GM23338 (cell line): ENCODE data around the gene MSH4.

Experiments used
- CREB1 ChIP-seq: fragments of 250-450 bp; sonication (Bioruptor Pico); IDR thresholded peaks from 2 replicates; pipeline ENCODE4 v1.5.0; 2020; ENCODE audit warnings: low read depth, mild to moderate bottlenecking, moderate library complexity
- EZH2 ChIP-seq: fragments of 200-600 bp; sonication (generic); IDR thresholded peaks from one replicate; pipeline ENCODE4 v1.8.0; 2017; ENCODE audit warnings: antibody characterized with exemption, mild to moderate bottlenecking, low read depth; ENCODE audit not compliant: unreplicated experiment
- EZH2phosphoT487 ChIP-seq: fragments of 200-600 bp; sonication (generic); IDR thresholded peaks from one replicate; pipeline ENCODE4 v1.8.1; 2018; ENCODE audit warnings: antibody characterized with exemption; ENCODE audit not compliant: unreplicated experiment
- JUNB ChIP-seq: IDR thresholded peaks from one replicate; pipeline ENCODE4 v1.6.1; 2016; ENCODE audit warnings: antibody characterized with exemption; ENCODE audit not compliant: unreplicated experiment
- NANOG ChIP-seq: IDR thresholded peaks from 2 replicates; pipeline ENCODE4 v1.6.1; 2016; ENCODE audit warnings: antibody characterized with exemption, borderline replicate concordance
- POLR2AphosphoS5 ChIP-seq: IDR thresholded peaks from 2 replicates; pipeline ENCODE4 v1.6.1; 2016; ENCODE audit warnings: antibody characterized with exemption, low read depth
- STAT1 ChIP-seq: IDR thresholded peaks from one replicate; pipeline ENCODE4 v1.6.1; 2016; ENCODE audit warnings: antibody characterized with exemption; ENCODE audit not compliant: unreplicated experiment
- ZNF114 ChIP-seq: fragments of 250-450 bp; sonication (Bioruptor Pico); IDR thresholded peaks from 2 replicates; pipeline ENCODE4 v1.5.0; 2020; ENCODE audit warnings: mild to moderate bottlenecking, moderate library complexity
- ZNF331 ChIP-seq: fragments of 250-450 bp; sonication (Bioruptor Pico); IDR thresholded peaks from 2 replicates; pipeline ENCODE4 v1.5.0; 2020; ENCODE audit warnings: low read depth, mild to moderate bottlenecking, moderate library complexity
- TF ChIP-seq, protein P1 (sequence below): IDR thresholded peaks from one replicate; pipeline ENCODE4 v1.6.1; 2018; ENCODE audit warnings: antibody characterized with exemption; ENCODE audit not compliant: unreplicated experiment
- TF ChIP-seq, protein P2 (sequence below), 2 experiments: fragments of 200-600 bp in 1 of 2; sonication (generic) in 1 of 2; conservative IDR thresholded peaks; 2 replicates each; pipeline versions ENCODE4 v1.5.1 to v1.6.1; 2016 to 2017; ENCODE audit warnings: antibody characterized with exemption in 2 of 2, low read depth in 2 of 2, mild to moderate bottlenecking in 2 of 2, moderate library complexity in 1 of 2
- TF ChIP-seq, protein P3 (sequence below): IDR thresholded peaks from 2 replicates; pipeline ENCODE4 v1.6.1; 2016; ENCODE audit warnings: antibody characterized with exemption
- TF ChIP-seq, protein P4 (sequence below): fragments of 250-450 bp; sonication (Bioruptor Pico); IDR thresholded peaks from 2 replicates; pipeline ENCODE4 v1.5.0; 2020; ENCODE audit warnings: mild to moderate bottlenecking, moderate library complexity

DNA sequence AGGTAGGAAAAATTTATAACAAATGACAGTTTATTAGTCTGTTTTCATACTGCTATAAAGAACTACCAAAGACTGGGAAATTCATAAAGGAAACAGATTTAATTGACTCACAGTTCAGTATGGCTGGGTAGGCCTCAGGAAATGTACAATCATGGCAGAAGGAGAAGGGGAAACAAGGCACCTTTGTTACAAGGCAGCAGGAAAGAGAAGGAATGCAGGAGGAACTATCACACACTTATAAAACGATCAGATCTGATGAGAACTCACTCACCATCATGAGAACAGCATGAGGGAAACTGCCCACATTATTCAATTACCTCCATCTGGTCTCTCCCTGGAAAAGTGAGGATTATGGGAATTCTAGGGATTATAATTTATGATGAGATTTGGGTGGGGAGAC is 74.3 kb downstream of the MSH4 start:
- TF ChIP-seq CREB1 (CRISPR knock-in tag), result no peak
- TF ChIP-seq, protein P1, sequence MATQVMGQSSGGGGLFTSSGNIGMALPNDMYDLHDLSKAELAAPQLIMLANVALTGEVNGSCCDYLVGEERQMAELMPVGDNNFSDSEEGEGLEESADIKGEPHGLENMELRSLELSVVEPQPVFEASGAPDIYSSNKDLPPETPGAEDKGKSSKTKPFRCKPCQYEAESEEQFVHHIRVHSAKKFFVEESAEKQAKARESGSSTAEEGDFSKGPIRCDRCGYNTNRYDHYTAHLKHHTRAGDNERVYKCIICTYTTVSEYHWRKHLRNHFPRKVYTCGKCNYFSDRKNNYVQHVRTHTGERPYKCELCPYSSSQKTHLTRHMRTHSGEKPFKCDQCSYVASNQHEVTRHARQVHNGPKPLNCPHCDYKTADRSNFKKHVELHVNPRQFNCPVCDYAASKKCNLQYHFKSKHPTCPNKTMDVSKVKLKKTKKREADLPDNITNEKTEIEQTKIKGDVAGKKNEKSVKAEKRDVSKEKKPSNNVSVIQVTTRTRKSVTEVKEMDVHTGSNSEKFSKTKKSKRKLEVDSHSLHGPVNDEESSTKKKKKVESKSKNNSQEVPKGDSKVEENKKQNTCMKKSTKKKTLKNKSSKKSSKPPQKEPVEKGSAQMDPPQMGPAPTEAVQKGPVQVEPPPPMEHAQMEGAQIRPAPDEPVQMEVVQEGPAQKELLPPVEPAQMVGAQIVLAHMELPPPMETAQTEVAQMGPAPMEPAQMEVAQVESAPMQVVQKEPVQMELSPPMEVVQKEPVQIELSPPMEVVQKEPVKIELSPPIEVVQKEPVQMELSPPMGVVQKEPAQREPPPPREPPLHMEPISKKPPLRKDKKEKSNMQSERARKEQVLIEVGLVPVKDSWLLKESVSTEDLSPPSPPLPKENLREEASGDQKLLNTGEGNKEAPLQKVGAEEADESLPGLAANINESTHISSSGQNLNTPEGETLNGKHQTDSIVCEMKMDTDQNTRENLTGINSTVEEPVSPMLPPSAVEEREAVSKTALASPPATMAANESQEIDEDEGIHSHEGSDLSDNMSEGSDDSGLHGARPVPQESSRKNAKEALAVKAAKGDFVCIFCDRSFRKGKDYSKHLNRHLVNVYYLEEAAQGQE, result no peak
- TF ChIP-seq, protein P2, sequence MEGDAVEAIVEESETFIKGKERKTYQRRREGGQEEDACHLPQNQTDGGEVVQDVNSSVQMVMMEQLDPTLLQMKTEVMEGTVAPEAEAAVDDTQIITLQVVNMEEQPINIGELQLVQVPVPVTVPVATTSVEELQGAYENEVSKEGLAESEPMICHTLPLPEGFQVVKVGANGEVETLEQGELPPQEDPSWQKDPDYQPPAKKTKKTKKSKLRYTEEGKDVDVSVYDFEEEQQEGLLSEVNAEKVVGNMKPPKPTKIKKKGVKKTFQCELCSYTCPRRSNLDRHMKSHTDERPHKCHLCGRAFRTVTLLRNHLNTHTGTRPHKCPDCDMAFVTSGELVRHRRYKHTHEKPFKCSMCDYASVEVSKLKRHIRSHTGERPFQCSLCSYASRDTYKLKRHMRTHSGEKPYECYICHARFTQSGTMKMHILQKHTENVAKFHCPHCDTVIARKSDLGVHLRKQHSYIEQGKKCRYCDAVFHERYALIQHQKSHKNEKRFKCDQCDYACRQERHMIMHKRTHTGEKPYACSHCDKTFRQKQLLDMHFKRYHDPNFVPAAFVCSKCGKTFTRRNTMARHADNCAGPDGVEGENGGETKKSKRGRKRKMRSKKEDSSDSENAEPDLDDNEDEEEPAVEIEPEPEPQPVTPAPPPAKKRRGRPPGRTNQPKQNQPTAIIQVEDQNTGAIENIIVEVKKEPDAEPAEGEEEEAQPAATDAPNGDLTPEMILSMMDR (conservative IDR thresholded peaks at IDR 0.05; ENCODE audit: low read depth in 2 of 2), result no peak
- TF ChIP-seq JUNB, result no peak
- no peak for TF ChIP-seq EZH2
- no peak for TF ChIP-seq ZNF114
- TF ChIP-seq ZNF331 (CRISPR knock-in tag), result no peak
- TF ChIP-seq, protein P3, sequence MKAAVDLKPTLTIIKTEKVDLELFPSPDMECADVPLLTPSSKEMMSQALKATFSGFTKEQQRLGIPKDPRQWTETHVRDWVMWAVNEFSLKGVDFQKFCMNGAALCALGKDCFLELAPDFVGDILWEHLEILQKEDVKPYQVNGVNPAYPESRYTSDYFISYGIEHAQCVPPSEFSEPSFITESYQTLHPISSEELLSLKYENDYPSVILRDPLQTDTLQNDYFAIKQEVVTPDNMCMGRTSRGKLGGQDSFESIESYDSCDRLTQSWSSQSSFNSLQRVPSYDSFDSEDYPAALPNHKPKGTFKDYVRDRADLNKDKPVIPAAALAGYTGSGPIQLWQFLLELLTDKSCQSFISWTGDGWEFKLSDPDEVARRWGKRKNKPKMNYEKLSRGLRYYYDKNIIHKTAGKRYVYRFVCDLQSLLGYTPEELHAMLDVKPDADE, result no peak
- TF ChIP-seq POLR2AphosphoS5, result no peak
- TF ChIP-seq EZH2phosphoT487, result no peak
- no peak for TF ChIP-seq STAT1
- no peak for TF ChIP-seq NANOG
- TF ChIP-seq, protein P4, sequence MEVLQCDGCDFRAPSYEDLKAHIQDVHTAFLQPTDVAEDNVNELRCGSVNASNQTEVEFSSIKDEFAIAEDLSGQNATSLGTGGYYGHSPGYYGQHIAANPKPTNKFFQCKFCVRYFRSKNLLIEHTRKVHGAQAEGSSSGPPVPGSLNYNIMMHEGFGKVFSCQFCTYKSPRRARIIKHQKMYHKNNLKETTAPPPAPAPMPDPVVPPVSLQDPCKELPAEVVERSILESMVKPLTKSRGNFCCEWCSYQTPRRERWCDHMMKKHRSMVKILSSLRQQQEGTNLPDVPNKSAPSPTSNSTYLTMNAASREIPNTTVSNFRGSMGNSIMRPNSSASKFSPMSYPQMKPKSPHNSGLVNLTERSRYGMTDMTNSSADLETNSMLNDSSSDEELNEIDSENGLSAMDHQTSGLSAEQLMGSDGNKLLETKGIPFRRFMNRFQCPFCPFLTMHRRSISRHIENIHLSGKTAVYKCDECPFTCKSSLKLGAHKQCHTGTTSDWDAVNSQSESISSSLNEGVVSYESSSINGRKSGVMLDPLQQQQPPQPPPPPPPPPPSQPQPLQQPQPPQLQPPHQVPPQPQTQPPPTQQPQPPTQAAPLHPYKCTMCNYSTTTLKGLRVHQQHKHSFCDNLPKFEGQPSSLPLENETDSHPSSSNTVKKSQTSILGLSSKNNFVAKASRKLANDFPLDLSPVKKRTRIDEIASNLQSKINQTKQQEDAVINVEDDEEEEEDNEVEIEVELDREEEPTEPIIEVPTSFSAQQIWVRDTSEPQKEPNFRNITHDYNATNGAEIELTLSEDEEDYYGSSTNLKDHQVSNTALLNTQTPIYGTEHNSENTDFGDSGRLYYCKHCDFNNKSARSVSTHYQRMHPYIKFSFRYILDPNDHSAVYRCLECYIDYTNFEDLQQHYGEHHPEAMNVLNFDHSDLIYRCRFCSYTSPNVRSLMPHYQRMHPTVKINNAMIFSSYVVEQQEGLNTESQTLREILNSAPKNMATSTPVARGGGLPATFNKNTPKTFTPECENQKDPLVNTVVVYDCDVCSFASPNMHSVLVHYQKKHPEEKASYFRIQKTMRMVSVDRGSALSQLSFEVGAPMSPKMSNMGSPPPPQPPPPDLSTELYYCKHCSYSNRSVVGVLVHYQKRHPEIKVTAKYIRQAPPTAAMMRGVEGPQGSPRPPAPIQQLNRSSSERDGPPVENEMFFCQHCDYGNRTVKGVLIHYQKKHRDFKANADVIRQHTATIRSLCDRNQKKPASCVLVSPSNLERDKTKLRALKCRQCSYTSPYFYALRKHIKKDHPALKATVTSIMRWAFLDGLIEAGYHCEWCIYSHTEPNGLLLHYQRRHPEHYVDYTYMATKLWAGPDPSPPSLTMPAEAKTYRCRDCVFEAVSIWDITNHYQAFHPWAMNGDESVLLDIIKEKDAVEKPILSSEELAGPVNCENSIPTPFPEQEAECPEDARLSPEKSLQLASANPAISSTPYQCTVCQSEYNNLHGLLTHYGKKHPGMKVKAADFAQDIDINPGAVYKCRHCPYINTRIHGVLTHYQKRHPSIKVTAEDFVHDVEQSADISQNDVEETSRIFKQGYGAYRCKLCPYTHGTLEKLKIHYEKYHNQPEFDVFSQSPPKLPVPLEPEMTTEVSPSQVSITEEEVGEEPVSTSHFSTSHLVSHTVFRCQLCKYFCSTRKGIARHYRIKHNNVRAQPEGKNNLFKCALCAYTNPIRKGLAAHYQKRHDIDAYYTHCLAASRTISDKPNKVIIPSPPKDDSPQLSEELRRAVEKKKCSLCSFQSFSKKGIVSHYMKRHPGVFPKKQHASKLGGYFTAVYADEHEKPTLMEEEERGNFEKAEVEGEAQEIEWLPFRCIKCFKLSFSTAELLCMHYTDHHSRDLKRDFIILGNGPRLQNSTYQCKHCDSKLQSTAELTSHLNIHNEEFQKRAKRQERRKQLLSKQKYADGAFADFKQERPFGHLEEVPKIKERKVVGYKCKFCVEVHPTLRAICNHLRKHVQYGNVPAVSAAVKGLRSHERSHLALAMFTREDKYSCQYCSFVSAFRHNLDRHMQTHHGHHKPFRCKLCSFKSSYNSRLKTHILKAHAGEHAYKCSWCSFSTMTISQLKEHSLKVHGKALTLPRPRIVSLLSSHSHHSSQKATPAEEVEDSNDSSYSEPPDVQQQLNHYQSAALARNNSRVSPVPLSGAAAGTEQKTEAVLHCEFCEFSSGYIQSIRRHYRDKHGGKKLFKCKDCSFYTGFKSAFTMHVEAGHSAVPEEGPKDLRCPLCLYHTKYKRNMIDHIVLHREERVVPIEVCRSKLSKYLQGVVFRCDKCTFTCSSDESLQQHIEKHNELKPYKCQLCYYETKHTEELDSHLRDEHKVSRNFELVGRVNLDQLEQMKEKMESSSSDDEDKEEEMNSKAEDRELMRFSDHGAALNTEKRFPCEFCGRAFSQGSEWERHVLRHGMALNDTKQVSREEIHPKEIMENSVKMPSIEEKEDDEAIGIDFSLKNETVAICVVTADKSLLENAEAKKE (CRISPR knock-in tag), result no peak
